GM18511 (cell line): ENCODE data around the gene ENOX2.

Experiments
- ATAC-seq: cut with Tn5 transposase; IDR thresholded peaks from one replicate; pipeline ENCODE4 v1.9.1; 2021; ENCODE audit warnings: mild to moderate bottlenecking, moderate library complexity; ENCODE audit not compliant: unreplicated experiment

The ENOX2 gene

DNA sequence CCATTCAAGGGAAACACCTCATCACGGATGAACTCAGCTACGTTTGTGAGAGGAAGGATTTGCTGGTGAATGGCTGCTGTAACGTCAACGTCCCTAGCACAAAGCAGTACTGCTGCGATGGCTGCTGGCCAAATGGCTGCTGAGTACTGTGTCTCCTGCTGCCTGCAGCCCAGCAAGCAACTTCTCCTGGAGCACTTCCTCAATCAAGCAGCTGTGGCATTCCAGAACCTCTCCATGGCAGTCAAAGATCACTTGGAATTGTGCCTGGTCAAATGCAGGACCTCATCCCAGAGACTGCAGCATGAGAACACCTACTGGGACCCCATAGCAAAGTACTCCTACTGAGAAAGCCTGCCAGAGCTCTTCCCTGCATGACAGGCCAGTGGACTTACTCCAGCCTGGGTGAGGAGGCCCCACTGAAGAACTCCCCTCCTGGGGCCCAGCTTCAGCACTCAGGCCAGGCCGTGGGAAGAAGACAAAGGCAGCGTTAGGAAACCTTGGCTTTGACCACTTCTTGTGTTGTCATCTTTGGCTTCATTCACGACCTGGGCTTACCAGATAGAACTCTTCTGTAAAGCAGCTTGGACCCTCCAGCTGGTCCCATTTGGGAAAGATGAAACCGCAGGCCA is 256.9 kb downstream of the ENOX2 start:
- ATAC-seq: no peak

DNA sequence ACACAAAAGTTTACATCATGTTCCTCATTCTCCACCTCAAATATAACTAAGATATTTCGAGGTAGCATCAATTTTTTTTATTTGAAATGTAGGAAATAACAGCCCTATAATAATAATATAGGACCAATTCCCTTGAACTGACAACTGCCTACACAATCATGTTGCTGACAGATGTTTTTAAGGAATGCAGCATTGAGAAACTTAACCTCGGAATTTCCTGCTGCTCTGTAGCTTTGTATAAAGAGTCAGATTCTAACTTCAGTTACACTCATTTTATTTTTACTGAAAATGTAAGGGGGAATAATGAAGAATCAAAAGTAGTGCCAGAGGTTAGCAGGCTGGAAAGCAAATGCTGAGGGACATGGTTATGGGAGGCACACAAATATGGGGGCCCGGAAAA is 265.4 kb downstream of the ENOX2 start:
- no peak for ATAC-seq

- no peak for ATAC-seq
Observed at GRCh38 chrX:130636277-130636676, 266.7 kb downstream of the ENOX2 start.

DNA sequence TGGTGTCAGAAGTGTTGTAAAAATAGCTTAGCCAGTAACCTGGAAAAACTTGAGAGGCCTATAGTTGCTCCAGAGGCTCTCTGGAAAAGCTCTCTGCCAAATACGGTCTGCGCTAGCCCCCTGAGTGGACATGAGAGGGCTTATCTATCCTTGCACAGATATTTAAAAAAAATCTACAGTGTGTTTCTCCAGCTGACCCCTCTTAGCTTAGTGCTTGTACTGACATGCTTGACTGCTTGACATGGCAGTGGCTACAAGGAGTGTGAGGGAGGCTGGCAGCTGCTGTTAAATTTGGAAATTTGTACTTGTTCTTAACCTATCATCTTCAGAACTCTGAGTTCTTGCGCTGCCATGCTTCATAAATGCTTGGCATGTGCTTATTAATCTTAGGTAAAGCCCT is 272.0 kb downstream of the ENOX2 start:
- no peak for ATAC-seq

DNA sequence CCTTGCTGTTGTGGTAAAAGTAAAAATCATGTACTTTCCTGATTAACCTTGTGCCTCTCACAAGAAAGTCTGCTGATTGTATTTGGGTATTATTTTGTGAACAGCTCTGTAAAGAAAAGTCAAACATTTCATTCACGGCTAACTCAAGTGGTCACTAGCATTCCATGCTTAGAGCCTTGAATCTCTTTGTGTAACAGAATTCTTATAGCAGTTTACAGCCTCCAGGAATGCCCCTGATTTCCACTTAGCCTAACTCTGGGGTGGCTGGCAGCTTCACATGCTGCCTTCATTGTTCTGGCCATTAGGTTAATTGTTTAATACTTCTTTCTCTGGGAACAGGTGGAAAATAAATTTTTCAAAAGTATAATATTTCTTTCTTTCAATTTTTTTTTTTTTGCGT is 274.5 kb downstream of the ENOX2 start:
- no peak for ATAC-seq

- no peak for ATAC-seq
Observed at GRCh38 chrX:130626521-130626920, 276.5 kb downstream of the ENOX2 start.

- ATAC-seq: no peak
Observed at GRCh38 chrX:130625386-130625785, 277.6 kb downstream of the ENOX2 start.

DNA sequence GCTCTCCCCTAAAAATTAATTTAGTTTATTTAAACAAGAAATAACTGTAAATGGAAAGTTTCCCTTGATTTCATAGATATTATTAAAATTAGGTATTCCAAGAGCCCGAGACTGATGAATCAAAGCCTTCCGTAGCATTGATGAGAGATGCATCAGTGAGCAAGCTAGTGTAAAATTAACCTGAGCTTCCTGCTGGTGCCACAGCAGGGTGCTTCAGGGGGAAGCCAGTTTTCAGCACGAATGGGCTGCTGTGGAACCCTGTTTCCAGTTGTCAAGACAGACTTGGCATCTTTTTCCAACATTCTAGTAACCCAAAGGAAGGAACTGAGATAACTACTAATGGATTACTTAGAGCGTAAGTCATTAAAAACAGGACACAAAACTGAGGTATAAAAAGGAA is 279.5 kb downstream of the ENOX2 start:
- ATAC-seq: peak; percentile 63

DNA sequence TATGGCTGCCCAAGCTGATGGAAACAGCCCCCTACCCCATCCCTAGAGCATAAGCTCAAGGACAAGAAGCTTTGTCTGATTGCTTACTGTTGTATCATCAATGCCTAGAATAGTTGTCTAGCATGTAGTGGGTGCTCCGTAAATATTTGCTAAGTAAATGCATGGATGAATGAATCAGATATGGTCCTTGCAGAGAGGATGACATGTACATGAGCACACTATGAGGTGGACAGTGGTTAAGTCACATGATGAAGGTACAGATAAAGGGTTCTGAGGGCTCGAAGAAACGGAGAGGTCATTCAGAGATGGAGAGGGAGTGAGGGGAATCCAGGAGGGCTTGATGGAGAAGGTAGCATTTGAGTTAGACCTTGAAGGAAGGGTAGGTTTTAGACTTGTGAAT is 287.1 kb downstream of the ENOX2 start:
- no peak for ATAC-seq

DNA sequence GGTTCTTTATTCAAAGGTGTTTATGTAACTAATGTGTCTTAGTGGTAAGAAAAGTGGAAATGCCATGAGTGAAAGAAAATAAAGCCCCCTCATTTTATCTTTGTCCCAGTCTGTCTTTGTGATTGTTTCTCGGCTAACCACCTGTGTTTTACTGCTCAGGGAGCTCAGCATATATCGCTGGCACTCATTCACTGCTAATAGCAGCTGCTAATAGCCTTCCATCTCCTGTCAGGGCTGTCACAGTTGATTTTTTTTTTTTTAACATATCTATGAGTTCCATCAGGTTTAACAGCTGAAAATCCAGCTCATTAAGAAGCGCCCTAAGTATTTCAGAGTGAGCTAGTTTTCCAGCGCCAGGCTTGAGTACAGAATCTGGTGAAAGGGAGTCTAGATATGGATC is 295.6 kb downstream of the ENOX2 start:
- ATAC-seq: no peak

GRCh38 chrX:130606425-130606824 is 296.6 kb downstream of the ENOX2 start:
- no peak for ATAC-seq

GRCh38 chrX:130604882-130605281 is 298.1 kb downstream of the ENOX2 start:
- no peak for ATAC-seq

- ATAC-seq: no peak
Observed at GRCh38 chrX:130594453-130594916, 308.5 kb downstream of the ENOX2 start.

- ATAC-seq: no peak
Observed at GRCh38 chrX:130593911-130594310, 309.1 kb downstream of the ENOX2 start.

- ATAC-seq: no peak
Observed at GRCh38 chrX:130592204-130592603, 310.8 kb downstream of the ENOX2 start.

DNA sequence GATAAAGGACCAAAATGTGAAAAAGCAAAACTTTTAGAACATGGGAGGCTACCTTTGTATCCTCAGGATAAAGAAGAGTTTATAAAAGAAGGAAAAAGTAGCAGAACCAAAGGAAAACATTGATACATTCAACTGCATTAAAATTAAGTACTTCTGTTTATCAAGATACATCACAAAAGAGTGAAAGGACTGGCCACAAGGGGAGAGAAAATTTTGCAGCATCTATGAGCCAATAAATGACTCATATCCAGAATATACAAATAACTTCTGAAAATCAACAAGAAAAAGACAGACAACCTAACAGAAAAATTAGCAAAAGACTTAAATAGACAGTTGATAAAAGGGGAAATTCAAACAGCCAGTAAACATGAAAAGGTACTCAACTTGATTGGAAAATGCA is 324.1 kb downstream of the ENOX2 start:
- no peak for ATAC-seq

- no peak for ATAC-seq
Observed at GRCh38 chrX:130577431-130577830, 325.6 kb downstream of the ENOX2 start.

- ATAC-seq: peak; percentile 76
Observed at GRCh38 chrX:130575831-130576389, 327.1 kb downstream of the ENOX2 start.
